ENCODE data around the gene TTLL13.

The TTLL13 gene

GRCh38 chr15:90249203-90249863, at the start of gene TTLL13:
Gene TTLL13 (plus strand): TSS chr15:90249556. CDS start chr15:90250631, 1,075 bp downstream.
- DNase-seq (ENCODE audit: low read depth in 3 of 3), result peak; percentile 60 to 91 (median 76)

GRCh38 chr15:90200534-90201129, 48.7 kb upstream of the TTLL13 start:
- DNase-seq (ENCODE audit: low read depth in 3 of 3), result no peak

- DNase-seq (ENCODE audit: low read depth in 3 of 3), result peak; percentile 38 to 71 (median 51)
Measured at GRCh38 chr15:90201130-90201943, 48.0 kb upstream of the TTLL13 start, which contains the start of gene SEMA4B. Gene SEMA4B (plus strand): TSS chr15:90201330. CDS start chr15:90201579, 249 bp downstream.

GRCh38 chr15:90201944-90202375, 47.4 kb upstream of the TTLL13 start:
- DNase-seq (ENCODE audit: low read depth in 3 of 3), result no peak

GRCh38 chr15:90202929-90203328, 46.4 kb upstream of the TTLL13 start:
- DNase-seq (ENCODE audit: low read depth in 3 of 3), result no peak

GRCh38 chr15:90203473-90203872, 45.9 kb upstream of the TTLL13 start:
- DNase-seq (ENCODE audit: low read depth in 3 of 3), result no peak

- no peak for DNase-seq (ENCODE audit: low read depth in 3 of 3)
Measured at GRCh38 chr15:90203922-90204321, 45.4 kb upstream of the TTLL13 start.

- no peak for DNase-seq (ENCODE audit: low read depth in 3 of 3)
Measured at GRCh38 chr15:90205050-90205848, 44.1 kb upstream of the TTLL13 start.

GRCh38 chr15:90205886-90206285, 43.5 kb upstream of the TTLL13 start:
- no peak for DNase-seq (ENCODE audit: low read depth in 3 of 3)

GRCh38 chr15:90207252-90207651, 42.1 kb upstream of the TTLL13 start:
- DNase-seq (ENCODE audit: low read depth in 3 of 3), result no peak

GRCh38 chr15:90208356-90208755, 41.0 kb upstream of the TTLL13 start:
- no peak for DNase-seq (ENCODE audit: low read depth in 3 of 3)

GRCh38 chr15:90209591-90209990, 39.8 kb upstream of the TTLL13 start:
- DNase-seq (ENCODE audit: low read depth in 3 of 3), result no peak

GRCh38 chr15:90210593-90210992, 38.8 kb upstream of the TTLL13 start:
- no peak for DNase-seq (ENCODE audit: low read depth in 3 of 3)

GRCh38 chr15:90211009-90211408, 38.3 kb upstream of the TTLL13 start:
- DNase-seq (ENCODE audit: low read depth in 3 of 3), result no peak

GRCh38 chr15:90211440-90212143, 37.8 kb upstream of the TTLL13 start:
- no peak for DNase-seq (ENCODE audit: low read depth in 3 of 3)

GRCh38 chr15:90212221-90213098, 36.9 kb upstream of the TTLL13 start:
- DNase-seq (ENCODE audit: low read depth in 3 of 3), result no peak

- no peak for DNase-seq (ENCODE audit: low read depth in 3 of 3)
Measured at GRCh38 chr15:90213122-90213817, 36.1 kb upstream of the TTLL13 start.

- no peak for DNase-seq (ENCODE audit: low read depth in 3 of 3)
Measured at GRCh38 chr15:90213818-90214204, 35.5 kb upstream of the TTLL13 start.

GRCh38 chr15:90214553-90215196, 34.7 kb upstream of the TTLL13 start:
- DNase-seq (ENCODE audit: low read depth in 3 of 3), result no peak

All from stimulated activated CD4-positive, alpha-beta T cell treated with anti-CD3 and anti-CD28 coated beads, TNF-alpha, amount 100 ng/mL, for 24 hours (primary cell).